ENCODE data around the gene ETS1. TPM values are rescaled to one million over a fixed set of nuclear protein-coding genes. Genes with fewer than 3 reads are reported as not detected.

ETS1 gene
- total RNA-seq, 1 experiment from 2014 or later = 1.1 TPM

GRCh38 chr11:128476729-128477128 is 110.6 kb downstream of the ETS1 start:
- no peak for DNase-seq
- no peak overlapping the region for H3K4me3 Mint-ChIP-seq (ENCODE audit: unreplicated experiment)
- TF ChIP-seq, protein P1, sequence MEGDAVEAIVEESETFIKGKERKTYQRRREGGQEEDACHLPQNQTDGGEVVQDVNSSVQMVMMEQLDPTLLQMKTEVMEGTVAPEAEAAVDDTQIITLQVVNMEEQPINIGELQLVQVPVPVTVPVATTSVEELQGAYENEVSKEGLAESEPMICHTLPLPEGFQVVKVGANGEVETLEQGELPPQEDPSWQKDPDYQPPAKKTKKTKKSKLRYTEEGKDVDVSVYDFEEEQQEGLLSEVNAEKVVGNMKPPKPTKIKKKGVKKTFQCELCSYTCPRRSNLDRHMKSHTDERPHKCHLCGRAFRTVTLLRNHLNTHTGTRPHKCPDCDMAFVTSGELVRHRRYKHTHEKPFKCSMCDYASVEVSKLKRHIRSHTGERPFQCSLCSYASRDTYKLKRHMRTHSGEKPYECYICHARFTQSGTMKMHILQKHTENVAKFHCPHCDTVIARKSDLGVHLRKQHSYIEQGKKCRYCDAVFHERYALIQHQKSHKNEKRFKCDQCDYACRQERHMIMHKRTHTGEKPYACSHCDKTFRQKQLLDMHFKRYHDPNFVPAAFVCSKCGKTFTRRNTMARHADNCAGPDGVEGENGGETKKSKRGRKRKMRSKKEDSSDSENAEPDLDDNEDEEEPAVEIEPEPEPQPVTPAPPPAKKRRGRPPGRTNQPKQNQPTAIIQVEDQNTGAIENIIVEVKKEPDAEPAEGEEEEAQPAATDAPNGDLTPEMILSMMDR (IDR thresholded peaks at IDR 0.05; ENCODE audit: insufficient read depth in 1 of 2, low read depth in 1 of 2, low read length in 1 of 2, severe bottlenecking in 1 of 2, unreplicated experiment in 1 of 2) = no peak
- ChIA-PET CTCF (no interaction called here), POLR2A (no interaction called here)
- Histone ChIP-seq H3K4me1 (peaks cover 19% of the 10 kb centered on the region), H3K27me3 (replicated peaks; ENCODE audit: control insufficient read depth, insufficient read depth, low read length) (no peaks in the 10 kb centered on the region), H3K9me3 (no peaks in the 10 kb centered on the region), H3K4me3 (ENCODE audit: low read depth, low read length) (no peak overlapping the region), H3K36me3 (ENCODE audit: control insufficient read depth, insufficient read depth, low read length) (no peaks in the 10 kb centered on the region)
- no peaks in the 10 kb centered on the region for H3K36me3 Mint-ChIP-seq (ENCODE audit: insufficient read depth, unreplicated experiment)
- peaks cover 23% of the 10 kb centered on the region for H3K4me1 Mint-ChIP-seq (ENCODE audit: low read depth, unreplicated experiment)
- no TSS peak for BruUV-seq (replicated peaks)
- H3K27me3 Mint-ChIP-seq (ENCODE audit: insufficient read depth, unreplicated experiment) = peaks cover 3% of the 10 kb centered on the region
- intact Hi-C loops (cut with micrococcal nuclease; ENCODE audit: unreplicated experiment) = no loop called here
- no peak overlapping the region for H3K27ac Mint-ChIP-seq (ENCODE audit: unreplicated experiment)
- no peaks in the 10 kb centered on the region for H3K9me3 Mint-ChIP-seq (ENCODE audit: unreplicated experiment)

DNA sequence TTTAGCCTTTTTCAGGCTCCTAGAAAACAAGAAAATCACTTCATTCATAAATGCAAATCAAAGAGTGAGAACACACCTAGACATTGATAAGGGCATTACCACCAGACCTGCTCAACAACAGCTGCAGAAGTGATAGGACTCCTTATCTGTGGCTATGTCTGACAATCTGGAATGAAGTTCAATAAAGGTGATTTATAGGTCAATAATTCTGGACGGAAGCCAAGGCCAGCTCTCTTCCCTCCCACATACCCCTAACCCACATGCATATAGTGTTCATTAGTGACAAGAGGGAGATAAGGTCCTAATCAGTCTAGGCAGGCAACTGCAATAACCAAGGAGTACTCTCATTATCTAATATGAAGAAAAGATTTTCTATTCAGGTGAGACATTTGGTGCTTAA is 111.3 kb downstream of the ETS1 start:
- Histone ChIP-seq H3K4me1 (peaks cover 21% of the 10 kb centered on the region), H3K36me3 (ENCODE audit: control insufficient read depth, insufficient read depth, low read length) (no peaks in the 10 kb centered on the region), H3K9me3 (no peaks in the 10 kb centered on the region), H3K4me3 (ENCODE audit: low read depth, low read length) (no peak overlapping the region), H3K27me3 (replicated peaks; ENCODE audit: control insufficient read depth, insufficient read depth, low read length) (no peaks in the 10 kb centered on the region)
- Mint-ChIP-seq H3K27ac (ENCODE audit: unreplicated experiment) (no peak overlapping the region), H3K4me3 (ENCODE audit: unreplicated experiment) (no peak overlapping the region), H3K36me3 (ENCODE audit: insufficient read depth, unreplicated experiment) (no peaks in the 10 kb centered on the region), H3K9me3 (ENCODE audit: unreplicated experiment) (no peaks in the 10 kb centered on the region), H3K27me3 (ENCODE audit: insufficient read depth, unreplicated experiment) (peaks cover 3% of the 10 kb centered on the region), H3K4me1 (ENCODE audit: low read depth, unreplicated experiment) (peaks cover 23% of the 10 kb centered on the region)
- intact Hi-C loops (cut with micrococcal nuclease; ENCODE audit: unreplicated experiment) = no loop called here
- BruUV-seq (replicated peaks) = no TSS peak
- TF ChIP-seq, protein P1 (IDR thresholded peaks at IDR 0.05; ENCODE audit: insufficient read depth in 1 of 2, low read depth in 1 of 2, low read length in 1 of 2, severe bottlenecking in 1 of 2, unreplicated experiment in 1 of 2) = no peak
- ChIA-PET CTCF (no interaction called here), POLR2A (no interaction called here)
- no peak for DNase-seq

DNA sequence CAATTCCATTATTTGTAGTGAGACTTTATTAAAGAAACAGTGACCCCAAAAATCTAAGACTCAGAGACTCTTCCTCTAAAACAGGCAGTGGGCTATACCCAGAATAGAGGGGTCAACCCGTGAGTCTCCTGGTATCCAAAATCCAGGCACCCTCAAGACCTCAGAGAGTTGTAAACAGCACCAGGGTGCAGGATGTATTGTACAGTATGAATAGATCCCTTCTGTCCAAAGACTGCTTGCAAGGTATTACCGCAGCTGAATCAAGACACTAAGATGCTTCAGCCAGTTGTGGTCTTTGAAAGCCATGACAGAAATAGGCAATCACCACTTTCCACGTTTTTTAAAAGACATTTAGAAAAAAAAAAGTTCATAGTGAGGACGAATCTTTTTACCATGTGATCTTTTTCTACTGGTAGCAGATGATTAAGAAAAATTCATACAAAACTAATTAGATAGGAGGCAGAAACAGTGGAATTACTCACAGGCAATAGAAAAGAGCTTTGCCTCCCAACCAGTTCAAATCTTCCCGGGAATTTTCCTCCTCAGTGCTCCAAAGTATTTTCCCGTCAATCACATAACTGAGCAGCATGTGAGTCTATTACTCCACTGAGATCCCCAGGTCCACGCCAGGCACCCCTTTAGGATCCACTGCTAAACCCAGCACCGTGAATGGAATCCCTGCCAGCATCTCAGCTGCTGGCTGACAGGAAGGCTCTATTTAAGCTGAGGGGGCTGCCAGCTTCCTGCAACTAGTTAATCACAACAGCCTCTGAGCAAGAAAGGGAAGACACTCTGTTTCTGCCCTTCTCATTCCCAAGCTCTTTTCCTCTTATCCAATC is 113.1 kb downstream of the ETS1 start:
- Mint-ChIP-seq H3K4me1 (ENCODE audit: low read depth, unreplicated experiment) (peaks cover 23% of the 10 kb centered on the region), H3K36me3 (ENCODE audit: insufficient read depth, unreplicated experiment) (no peaks in the 10 kb centered on the region), H3K27ac (ENCODE audit: unreplicated experiment) (no peak overlapping the region), H3K27me3 (ENCODE audit: insufficient read depth, unreplicated experiment) (no peaks in the 10 kb centered on the region), H3K4me3 (ENCODE audit: unreplicated experiment) (no peak overlapping the region), H3K9me3 (ENCODE audit: unreplicated experiment) (no peaks in the 10 kb centered on the region)
- no peak for DNase-seq
- Histone ChIP-seq H3K36me3 (ENCODE audit: control insufficient read depth, insufficient read depth, low read length) (no peaks in the 10 kb centered on the region), H3K27me3 (replicated peaks; ENCODE audit: control insufficient read depth, insufficient read depth, low read length) (no peaks in the 10 kb centered on the region), H3K9me3 (no peaks in the 10 kb centered on the region), H3K4me3 (ENCODE audit: low read depth, low read length) (no peak overlapping the region), H3K4me1 (peaks cover 21% of the 10 kb centered on the region)
- TF ChIP-seq, protein P1 (IDR thresholded peaks at IDR 0.05; ENCODE audit: insufficient read depth in 1 of 2, low read depth in 1 of 2, low read length in 1 of 2, severe bottlenecking in 1 of 2, unreplicated experiment in 1 of 2) = no peak
- ChIA-PET CTCF (no interaction called here), POLR2A (no interaction called here)
- intact Hi-C loops (cut with micrococcal nuclease; ENCODE audit: unreplicated experiment) = no loop called here
- BruUV-seq (replicated peaks) = no TSS peak

All from Caco-2 (cell line).